Gastroesophageal sphincter (tissue), 3 donors: Measurements from ENCODE around the gene SLC9A8.

Source experiments
- POLR2AphosphoS5 ChIP-seq: sonication (generic); formaldehyde crosslinking; IDR thresholded peaks from one replicate; pipeline ENCODE4 v1.6.1; 2017; ENCODE audit warnings: antibody characterized with exemption
- TF ChIP-seq, protein P1 (sequence below), 4 experiments: fragments of 200-600 bp in 2 of 4; fragments of 450-650 bp in 2 of 4; sonication (generic) in 1 of 4; IDR thresholded peaks; one replicate each; pipeline ENCODE4 v1.5.1; 2017 to 2019; ENCODE audit warnings: antibody characterized with exemption in 4 of 4, mild to moderate bottlenecking in 2 of 4, moderate library complexity in 2 of 4

DNA sequence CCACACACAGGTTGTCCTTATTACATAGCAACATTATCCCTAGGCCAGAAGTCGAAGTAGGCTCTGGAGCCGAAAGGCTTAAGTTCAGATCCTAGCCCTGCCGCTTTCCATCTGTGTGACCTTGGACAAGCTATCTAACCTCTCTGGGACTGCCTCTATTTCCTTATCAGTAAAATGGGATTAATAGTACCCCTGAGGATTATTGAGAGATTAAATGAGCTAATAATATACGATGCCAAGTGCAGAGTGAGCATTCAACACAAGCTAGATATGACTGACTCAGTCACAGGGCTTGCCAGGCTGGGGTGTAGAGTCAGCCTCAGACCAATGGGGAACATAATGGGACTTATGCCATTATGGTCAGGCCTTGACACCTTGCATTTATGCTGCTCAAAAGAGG is 111.6 kb downstream of the SLC9A8 start:
- TF ChIP-seq, protein P1, sequence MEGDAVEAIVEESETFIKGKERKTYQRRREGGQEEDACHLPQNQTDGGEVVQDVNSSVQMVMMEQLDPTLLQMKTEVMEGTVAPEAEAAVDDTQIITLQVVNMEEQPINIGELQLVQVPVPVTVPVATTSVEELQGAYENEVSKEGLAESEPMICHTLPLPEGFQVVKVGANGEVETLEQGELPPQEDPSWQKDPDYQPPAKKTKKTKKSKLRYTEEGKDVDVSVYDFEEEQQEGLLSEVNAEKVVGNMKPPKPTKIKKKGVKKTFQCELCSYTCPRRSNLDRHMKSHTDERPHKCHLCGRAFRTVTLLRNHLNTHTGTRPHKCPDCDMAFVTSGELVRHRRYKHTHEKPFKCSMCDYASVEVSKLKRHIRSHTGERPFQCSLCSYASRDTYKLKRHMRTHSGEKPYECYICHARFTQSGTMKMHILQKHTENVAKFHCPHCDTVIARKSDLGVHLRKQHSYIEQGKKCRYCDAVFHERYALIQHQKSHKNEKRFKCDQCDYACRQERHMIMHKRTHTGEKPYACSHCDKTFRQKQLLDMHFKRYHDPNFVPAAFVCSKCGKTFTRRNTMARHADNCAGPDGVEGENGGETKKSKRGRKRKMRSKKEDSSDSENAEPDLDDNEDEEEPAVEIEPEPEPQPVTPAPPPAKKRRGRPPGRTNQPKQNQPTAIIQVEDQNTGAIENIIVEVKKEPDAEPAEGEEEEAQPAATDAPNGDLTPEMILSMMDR (IDR thresholded peaks at IDR 0.05) = no peak
- TF ChIP-seq POLR2AphosphoS5 = no peak
